Activated B cell treated with CpG ODN at 0.5 μM for 24 hours (primary cell): ENCODE results near the gene WDR11. TPM values are rescaled to one million over a fixed set of nuclear protein-coding genes. Genes with fewer than 3 reads are reported as not detected.

Experiments used
- ATAC-seq: fragments of 200-7000 bp; cut with Tn5 transposase; one replicate; pipeline ENCODE4 v1.10.0; 2021; ENCODE audit warnings: low read depth, mild to moderate bottlenecking, moderate library complexity
- CTCF ChIA-PET: fragments of 350-600 bp; sonication (Branson Sonifier 250); formaldehyde crosslinking; loops from one replicate; lab custom pipeline; 2021; ENCODE audit warnings: antibody characterized with exemption; lab: Charles Lee
- POLR2A ChIA-PET: fragments of 350-600 bp; sonication (Branson Sonifier 250); formaldehyde crosslinking; loops from one replicate; lab custom pipeline; 2021; ENCODE audit warnings: antibody characterized with exemption; lab: Charles Lee
- DNase-seq: peaks from one replicate; pipeline ENCODE4 v3.0.0; 2022
- H3K27ac Mint-ChIP-seq: one replicate; pipeline ENCODE4 v1.8.0; 2020; ENCODE audit warnings: mixed read lengths
- H3K27me3 Mint-ChIP-seq: one replicate; pipeline ENCODE4 v1.8.0; 2021; ENCODE audit warnings: mixed read lengths
- H3K36me3 Mint-ChIP-seq: one replicate; pipeline ENCODE4 v1.8.0; 2021; ENCODE audit warnings: low read depth, mixed read lengths
- H3K4me1 Mint-ChIP-seq: one replicate; pipeline ENCODE4 v1.8.0; 2021; ENCODE audit warnings: mixed read lengths
- H3K4me3 Mint-ChIP-seq: one replicate; pipeline ENCODE4 v1.8.0; 2020; ENCODE audit warnings: mild to moderate bottlenecking, mixed read lengths
- H3K9me3 Mint-ChIP-seq: one replicate; pipeline ENCODE4 v1.8.0; 2020; ENCODE audit warnings: mixed read lengths
- intact Hi-C: fragments of 100-400 bp; cut with micrococcal nuclease; formaldehyde crosslinking; loops from one replicate; pipeline ENCODE4 v1.15.1; 2024
- total RNA-seq: library from RNA; stranded (reverse); gene quantifications from 2 replicates; pipeline ENCODE4 v1.2.3, GENCODE V29; 2022
- TF ChIP-seq, protein P1 (sequence below): fragments of 200-600 bp; IDR thresholded peaks from one replicate; pipeline ENCODE4 v1.8.0; 2022; ENCODE audit warnings: antibody characterized with exemption, mild to moderate bottlenecking

Gene WDR11
- total RNA-seq, 1 donor from 2014 or later = 145 TPM

DNA sequence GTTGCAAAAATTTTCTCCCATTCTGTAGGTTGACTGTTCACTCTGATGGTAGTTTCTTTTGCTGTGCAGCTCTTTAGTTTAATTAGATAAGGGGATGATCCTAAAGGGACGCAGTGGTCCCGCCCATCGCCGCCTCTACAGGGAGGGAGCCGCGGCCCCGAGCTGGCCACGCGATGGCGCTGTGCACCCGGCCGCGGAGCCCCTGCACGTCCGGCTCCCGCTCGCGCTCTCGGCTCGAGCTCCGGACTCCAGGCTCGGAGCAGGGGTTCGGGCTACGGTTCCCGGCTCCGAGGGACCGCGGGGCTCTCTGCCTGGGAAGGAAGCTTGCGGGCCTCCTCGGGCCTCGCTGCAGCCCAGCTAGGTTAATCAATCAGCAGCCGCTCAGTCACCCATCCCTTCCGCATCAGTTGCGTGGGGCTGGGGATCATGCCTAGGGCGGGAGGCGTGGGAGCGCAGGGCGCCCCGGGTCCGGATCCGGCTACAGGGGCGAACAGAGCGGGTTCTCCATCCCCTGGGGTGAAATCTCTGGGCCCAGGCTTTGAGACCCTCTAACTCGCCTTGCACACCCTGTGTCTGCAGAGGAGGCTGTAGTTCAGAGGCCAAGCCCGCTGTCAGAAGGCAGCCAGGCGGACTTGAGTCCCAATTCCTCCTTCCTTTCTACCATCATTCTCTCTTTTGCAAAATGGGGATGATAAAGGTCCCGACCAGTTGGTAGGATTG, 97.9 kb downstream of the WDR11 start:
- intact Hi-C loops = loop anchor here (1.0 to 10.0 kb wide), 3 partner anchors 951 to 1616 kb away; partner anchors contain the start of gene DMBT1
- Mint-ChIP-seq H3K27ac (no peak overlapping the region), H3K36me3 (no peaks in the 10 kb centered on the region), H3K9me3 (peaks cover under 1% of the 10 kb centered on the region), H3K4me1 (peaks cover 9% of the 10 kb centered on the region), H3K4me3 (peak overlapping the region; percentile 64), H3K27me3 (peaks cover 39% of the 10 kb centered on the region)
- TF ChIP-seq, protein P1, sequence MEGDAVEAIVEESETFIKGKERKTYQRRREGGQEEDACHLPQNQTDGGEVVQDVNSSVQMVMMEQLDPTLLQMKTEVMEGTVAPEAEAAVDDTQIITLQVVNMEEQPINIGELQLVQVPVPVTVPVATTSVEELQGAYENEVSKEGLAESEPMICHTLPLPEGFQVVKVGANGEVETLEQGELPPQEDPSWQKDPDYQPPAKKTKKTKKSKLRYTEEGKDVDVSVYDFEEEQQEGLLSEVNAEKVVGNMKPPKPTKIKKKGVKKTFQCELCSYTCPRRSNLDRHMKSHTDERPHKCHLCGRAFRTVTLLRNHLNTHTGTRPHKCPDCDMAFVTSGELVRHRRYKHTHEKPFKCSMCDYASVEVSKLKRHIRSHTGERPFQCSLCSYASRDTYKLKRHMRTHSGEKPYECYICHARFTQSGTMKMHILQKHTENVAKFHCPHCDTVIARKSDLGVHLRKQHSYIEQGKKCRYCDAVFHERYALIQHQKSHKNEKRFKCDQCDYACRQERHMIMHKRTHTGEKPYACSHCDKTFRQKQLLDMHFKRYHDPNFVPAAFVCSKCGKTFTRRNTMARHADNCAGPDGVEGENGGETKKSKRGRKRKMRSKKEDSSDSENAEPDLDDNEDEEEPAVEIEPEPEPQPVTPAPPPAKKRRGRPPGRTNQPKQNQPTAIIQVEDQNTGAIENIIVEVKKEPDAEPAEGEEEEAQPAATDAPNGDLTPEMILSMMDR = no peak
- ChIA-PET POLR2A (no interaction called here), CTCF (interaction anchor here (1.0 kb wide), 1 partner anchor 748 kb away, joined by 3 read pairs; no protein-coding TSS in a partner anchor)
- ATAC-seq (peak; percentile 64), DNase-seq (peak; percentile 47)

- Mint-ChIP-seq H3K4me3 (peak overlapping the region; percentile 64), H3K4me1 (peaks cover 9% of the 10 kb centered on the region), H3K36me3 (no peaks in the 10 kb centered on the region), H3K9me3 (peaks cover 3% of the 10 kb centered on the region), H3K27me3 (peaks cover 39% of the 10 kb centered on the region), H3K27ac (no peak overlapping the region)
- intact Hi-C loops = loop anchor here (1.0 to 10.0 kb wide), 3 partner anchors 951 to 1615 kb away; partner anchors contain the start of gene DMBT1
- POLR2A ChIA-PET = no interaction called here
- no peak for DNase-seq
- CTCF ChIA-PET = no interaction called here
- TF ChIP-seq, protein P1 = no peak
- no peak for ATAC-seq
Measured at GRCh38 chr10:120949609-120950031, 98.5 kb downstream of the WDR11 start.

DNA sequence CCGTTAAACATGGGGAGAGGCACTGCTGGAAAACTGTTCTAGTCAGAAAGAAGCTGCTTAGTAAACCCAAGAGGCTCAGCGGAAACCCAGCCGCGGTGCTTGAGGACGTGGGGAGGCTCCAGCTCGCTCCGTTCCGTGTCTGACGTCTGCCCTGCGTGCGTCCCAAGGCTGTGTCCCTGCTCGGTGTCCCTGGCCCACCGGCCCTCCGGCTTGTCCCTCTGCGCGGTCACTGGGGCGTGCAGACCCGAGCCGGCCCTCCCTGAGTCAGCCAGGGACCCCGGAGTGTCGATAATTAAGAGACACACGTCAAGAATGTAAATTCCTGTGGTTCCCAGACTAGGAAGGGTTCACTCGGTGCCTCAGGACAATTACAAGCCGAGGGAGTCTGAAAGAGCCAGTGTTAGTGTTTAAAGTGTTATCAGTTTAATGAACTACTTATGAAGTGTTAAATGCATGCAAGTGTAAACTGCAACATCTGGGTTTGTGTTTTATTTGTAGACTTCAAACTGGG, 98.9 kb downstream of the WDR11 start:
- intact Hi-C loops = no loop called here
- Mint-ChIP-seq H3K9me3 (peaks cover 7% of the 10 kb centered on the region), H3K36me3 (no peaks in the 10 kb centered on the region), H3K4me1 (peaks cover 9% of the 10 kb centered on the region), H3K27me3 (peaks cover 44% of the 10 kb centered on the region), H3K4me3 (no peak overlapping the region), H3K27ac (no peak overlapping the region)
- TF ChIP-seq, protein P1 = no peak
- DNase-seq (no peak), ATAC-seq (no peak)
- ChIA-PET CTCF (no interaction called here), POLR2A (no interaction called here)

DNA sequence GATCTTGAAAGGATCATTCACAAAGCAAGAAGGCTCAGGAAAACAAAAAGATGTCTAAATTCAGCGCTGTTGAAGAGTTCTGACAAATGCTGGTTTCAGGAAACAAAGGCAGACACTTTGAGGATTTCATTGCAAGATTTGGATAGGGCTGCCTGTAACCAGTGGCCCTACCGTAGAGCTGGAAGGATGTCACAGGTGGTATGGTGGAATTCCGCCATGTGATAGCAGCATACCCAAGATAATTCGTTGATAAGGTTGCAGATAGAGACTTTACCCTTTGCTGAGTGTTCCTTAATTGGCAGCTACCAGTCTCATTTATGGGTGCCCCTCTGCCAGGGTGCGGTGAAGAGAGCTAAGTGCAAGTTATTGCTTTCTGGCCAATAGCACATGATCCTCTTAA, 100.1 kb downstream of the WDR11 start:
- peaks cover 48% of the 10 kb centered on the region for H3K27me3 Mint-ChIP-seq
- no peak overlapping the region for H3K4me3 Mint-ChIP-seq
- no peak overlapping the region for H3K27ac Mint-ChIP-seq
- ATAC-seq (no peak), DNase-seq (no peak)
- peaks cover 7% of the 10 kb centered on the region for H3K9me3 Mint-ChIP-seq
- no peaks in the 10 kb centered on the region for H3K36me3 Mint-ChIP-seq
- CTCF ChIA-PET = no interaction called here
- TF ChIP-seq, protein P1 = no peak
- intact Hi-C loops = no loop called here
- POLR2A ChIA-PET = no interaction called here
- peaks cover 9% of the 10 kb centered on the region for H3K4me1 Mint-ChIP-seq

GRCh38 chr10:120953897-120954296, 102.7 kb downstream of the WDR11 start:
- POLR2A ChIA-PET = no interaction called here
- TF ChIP-seq, protein P1 = no peak
- CTCF ChIA-PET = interaction anchor here (1.5 kb wide), 1 partner anchor 9 kb away, joined by 4 read pairs; no protein-coding TSS in a partner anchor
- no peak for ATAC-seq
- H3K9me3 Mint-ChIP-seq = peaks cover 7% of the 10 kb centered on the region
- intact Hi-C loops = no loop called here
- H3K4me3 Mint-ChIP-seq = no peak overlapping the region
- no peak for DNase-seq
- no peaks in the 10 kb centered on the region for H3K36me3 Mint-ChIP-seq
- H3K27me3 Mint-ChIP-seq = peaks cover 39% of the 10 kb centered on the region
- H3K4me1 Mint-ChIP-seq = peaks cover 5% of the 10 kb centered on the region
- no peak overlapping the region for H3K27ac Mint-ChIP-seq
